BLaER1 treated with 17β-estradiol and CSF1 and Interleukin-3, amounts not matched to agents 10 nM and 100 nM (cell line): Measurements from ENCODE around the gene MSTN.
"Not testable (repeated sequence)": the region's sequence is repeated elsewhere in the genome, so short reads cannot be mapped to it uniquely, and the experiment has no call there.

Experiments
- H3K27ac ChIP-seq, 11 experiments: shearing (Covaris generic); formaldehyde crosslinking; 2 replicates each; pipeline ENCODE4 v1.8.1; 2022
- H3K27me3 ChIP-seq, 11 experiments: shearing (Covaris generic); formaldehyde crosslinking; 2 replicates each; pipeline ENCODE4 v1.8.1; 2022
- H3K36me3 ChIP-seq, 11 experiments: shearing (Covaris generic); formaldehyde crosslinking; 2 replicates each; pipeline ENCODE4 v1.8.1; 2022
- H3K4me1 ChIP-seq, 10 experiments: shearing (Covaris generic); formaldehyde crosslinking; 2 replicates each; pipeline ENCODE4 v1.8.1; 2022
- H3K4me2 ChIP-seq, 11 experiments: shearing (Covaris generic); formaldehyde crosslinking; 2 replicates each; pipeline ENCODE4 v1.8.1; 2022
- H3K4me3 ChIP-seq, 10 experiments: shearing (Covaris generic); formaldehyde crosslinking; 2 replicates each; pipeline ENCODE4 v1.8.1; 2022
- H3K9ac ChIP-seq, 11 experiments: shearing (Covaris generic); formaldehyde crosslinking; 2 replicates each; pipeline ENCODE4 v1.8.1; 2022
- H3K9me3 ChIP-seq, 11 experiments: shearing (Covaris generic); formaldehyde crosslinking; replicated peaks in 1 of 11; 2 replicates each; pipeline ENCODE4 v1.8.1; 2022
- H4K20me1 ChIP-seq, 11 experiments: shearing (Covaris generic); formaldehyde crosslinking; 2 replicates each; pipeline ENCODE4 v1.8.1; 2022
- Cebpa-rat ChIP-seq, 11 experiments: shearing (Covaris generic); IDR thresholded peaks; 2 replicates each; pipeline ENCODE4 v1.8.1; 2022

The MSTN gene

DNA sequence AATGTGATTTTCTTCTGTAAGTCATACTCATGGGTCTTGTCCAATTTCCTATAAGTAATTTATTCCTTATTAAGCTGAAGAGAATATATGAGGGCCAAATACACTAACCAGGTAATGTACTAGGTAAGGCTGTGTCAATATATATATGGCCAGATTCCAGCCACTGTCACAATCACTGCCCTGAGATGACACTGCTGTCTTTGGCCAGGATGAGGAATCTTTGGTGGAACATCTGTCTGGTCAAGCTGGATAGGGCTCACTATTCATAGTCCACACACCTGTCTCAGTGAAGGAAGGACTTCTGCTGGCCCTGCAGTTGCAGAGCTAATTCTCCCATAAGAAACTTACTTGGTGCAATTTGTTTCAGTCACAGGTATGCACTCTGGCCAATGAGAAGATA, 11.3 kb downstream of the MSTN start:
- Histone ChIP-seq H3K9me3 (no peaks in the 10 kb centered on the region), H3K9ac (no peak overlapping the region), H4K20me1 (no peaks in the 10 kb centered on the region), H3K4me2 (no peak overlapping the region), H3K36me3 (no peaks in the 10 kb centered on the region), H3K27me3 (no peaks in the 10 kb centered on the region), H3K4me1 (no peaks in the 10 kb centered on the region), H3K4me3 (no peak overlapping the region), H3K27ac (no peak overlapping the region)
- TF ChIP-seq Cebpa-rat (IDR thresholded peaks at IDR 0.05) = no peak

DNA sequence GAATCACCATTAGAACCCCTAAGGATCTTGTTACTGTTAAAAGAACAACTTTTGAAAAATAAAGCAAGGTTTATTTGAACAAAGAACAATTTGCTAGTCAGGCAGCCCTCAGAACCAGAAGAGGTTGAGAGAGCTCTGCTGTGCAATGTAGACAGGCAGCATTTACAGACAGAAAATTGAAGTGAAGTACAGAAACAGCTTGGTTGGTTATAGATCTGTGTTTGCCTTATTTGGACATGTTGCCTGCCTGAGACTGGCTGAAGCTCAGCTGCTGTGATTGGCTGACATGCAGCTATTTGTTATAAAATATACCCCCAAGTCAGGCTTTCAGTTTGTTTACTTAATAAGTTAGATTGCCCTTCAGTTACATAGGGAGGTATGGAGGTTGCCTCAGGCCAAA, 12.5 kb downstream of the MSTN start:
- TF ChIP-seq Cebpa-rat (IDR thresholded peaks at IDR 0.05) = no peak
- no peaks in the 10 kb centered on the region for H3K27me3 ChIP-seq
- H3K9ac ChIP-seq = no peak overlapping the region
- 0 out of 22 replicates have a peak, but pooled peaks cover 0 to 6% (median 0%) of the 10 kb centered on the region in 11 experiments for H3K9me3 ChIP-seq
- no peaks in the 10 kb centered on the region for H4K20me1 ChIP-seq
- no peaks in the 10 kb centered on the region for H3K36me3 ChIP-seq
- H3K4me1 ChIP-seq = no peaks in the 10 kb centered on the region
- no peak overlapping the region for H3K4me3 ChIP-seq
- no peak overlapping the region for H3K27ac ChIP-seq
- H3K4me2 ChIP-seq = no peak overlapping the region

DNA sequence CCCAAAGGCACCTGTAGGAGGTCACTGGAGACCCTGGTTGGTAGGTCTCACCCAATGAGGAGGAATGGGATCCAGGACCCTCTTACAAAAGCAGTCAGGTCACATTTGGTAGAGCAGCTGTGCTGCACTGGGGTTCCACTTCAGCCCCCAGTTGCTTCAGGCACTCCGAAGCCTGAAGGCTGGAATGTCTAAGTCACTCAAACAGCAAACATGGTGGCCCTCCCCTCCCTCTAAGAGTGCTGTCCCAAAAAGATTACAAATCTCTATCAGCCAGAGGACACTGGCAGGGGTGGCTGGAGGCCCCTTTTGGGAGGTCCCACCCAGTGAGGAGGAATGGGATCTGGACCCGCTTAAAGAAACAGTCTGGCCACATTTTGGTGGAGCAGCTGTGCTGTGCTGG, 17.7 kb downstream of the MSTN start:
- TF ChIP-seq Cebpa-rat (IDR thresholded peaks at IDR 0.05) = no peak
- 0 out of 22 replicates have a peak, but pooled peaks cover 0 to 6% (median 0%) of the 10 kb centered on the region in 11 experiments for H3K9me3 ChIP-seq
- no peaks in the 10 kb centered on the region for H3K27me3 ChIP-seq
- H3K4me2 ChIP-seq = no peak overlapping the region
- no peaks in the 10 kb centered on the region for H3K4me1 ChIP-seq
- no peak overlapping the region for H3K4me3 ChIP-seq
- no peak overlapping the region for H3K9ac ChIP-seq
- no peaks in the 10 kb centered on the region for H4K20me1 ChIP-seq
- H3K27ac ChIP-seq = no peak overlapping the region
- H3K36me3 ChIP-seq = no peaks in the 10 kb centered on the region

DNA sequence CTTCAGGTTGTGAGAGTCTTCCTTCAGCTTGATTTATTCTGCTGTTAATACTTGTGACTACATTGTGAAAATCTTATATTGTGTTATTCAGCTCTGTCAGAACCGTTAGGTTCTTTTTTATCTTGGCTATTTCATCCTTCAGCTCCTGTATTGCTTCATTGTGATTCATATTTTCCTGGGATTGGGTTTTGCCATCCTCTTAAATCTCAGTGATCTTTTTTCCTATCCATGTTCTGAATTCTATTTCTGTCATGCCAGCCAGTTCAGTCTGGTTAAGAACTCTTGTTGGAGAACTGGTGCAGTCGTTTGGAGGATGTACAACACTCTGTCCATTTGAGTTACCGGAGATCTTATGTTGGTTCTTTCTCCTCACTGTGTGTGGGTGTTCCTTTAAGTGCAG, 19.1 kb downstream of the MSTN start:
- Histone ChIP-seq H4K20me1 (no peaks in the 10 kb centered on the region), H3K27ac (no peak overlapping the region), H3K4me2 (no peak overlapping the region), H3K36me3 (no peaks in the 10 kb centered on the region), H3K4me1 (no peaks in the 10 kb centered on the region), H3K4me3 (no peak overlapping the region), H3K9me3 (0 out of 22 replicates have a peak, but pooled peaks cover 0 to 6% (median 0%) of the 10 kb centered on the region in 11 experiments), H3K9ac (no peak overlapping the region), H3K27me3 (no peaks in the 10 kb centered on the region)
- TF ChIP-seq Cebpa-rat (IDR thresholded peaks at IDR 0.05) = no peak

DNA sequence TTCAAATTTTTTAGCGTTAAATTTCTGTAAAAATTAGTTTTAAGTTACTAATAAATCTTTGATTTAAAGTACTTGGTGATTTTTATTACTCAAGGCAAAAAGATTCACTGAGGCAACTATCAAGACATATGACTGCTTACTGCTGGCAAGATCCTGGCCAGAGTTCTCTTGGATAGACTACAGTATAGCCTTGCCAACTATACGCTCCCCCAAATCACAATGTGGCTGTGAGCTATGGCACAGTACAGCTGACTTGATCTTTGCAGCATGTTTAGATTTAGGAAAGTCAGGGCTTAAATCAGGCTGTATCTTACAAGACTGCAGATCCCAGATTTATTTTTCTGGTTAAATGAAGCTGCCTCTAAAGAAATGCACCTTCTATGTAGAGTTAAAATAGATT, 26.5 kb downstream of the MSTN start:
- Histone ChIP-seq H4K20me1 (no peaks in the 10 kb centered on the region), H3K36me3 (no peaks in the 10 kb centered on the region), H3K4me1 (no peaks in the 10 kb centered on the region), H3K9me3 (no peaks in the 10 kb centered on the region), H3K4me3 (no peak overlapping the region), H3K27me3 (no peaks in the 10 kb centered on the region), H3K4me2 (no peak overlapping the region), H3K9ac (no peak overlapping the region), H3K27ac (no peak overlapping the region)
- TF ChIP-seq Cebpa-rat (IDR thresholded peaks at IDR 0.05) = no peak

DNA sequence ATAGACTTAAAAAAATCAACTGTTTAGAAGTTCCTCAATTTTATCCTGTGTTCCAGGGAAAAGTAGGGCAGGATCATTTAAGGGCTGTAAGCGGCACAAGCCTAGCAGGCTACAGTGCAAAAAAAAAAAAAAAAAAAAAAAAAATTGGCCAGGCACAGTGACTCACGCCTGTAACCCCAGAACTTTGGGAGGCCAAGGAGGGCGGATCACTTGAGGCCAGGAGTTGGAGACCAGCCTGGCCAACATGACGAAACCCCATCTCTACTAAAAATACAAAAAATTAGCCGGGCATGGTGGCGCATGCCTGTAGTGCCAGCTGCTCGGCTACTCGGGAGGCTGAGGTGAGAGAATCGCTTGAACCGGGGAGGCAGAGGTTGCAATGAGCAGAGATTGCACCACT, 28.1 kb downstream of the MSTN start:
- H3K9me3 ChIP-seq, H3K4me3 ChIP-seq, H3K36me3 ChIP-seq, H3K27me3 ChIP-seq, H3K27ac ChIP-seq, H3K4me1 ChIP-seq, H4K20me1 ChIP-seq, H3K4me2 ChIP-seq, H3K9ac ChIP-seq: not testable (repeated sequence)

DNA sequence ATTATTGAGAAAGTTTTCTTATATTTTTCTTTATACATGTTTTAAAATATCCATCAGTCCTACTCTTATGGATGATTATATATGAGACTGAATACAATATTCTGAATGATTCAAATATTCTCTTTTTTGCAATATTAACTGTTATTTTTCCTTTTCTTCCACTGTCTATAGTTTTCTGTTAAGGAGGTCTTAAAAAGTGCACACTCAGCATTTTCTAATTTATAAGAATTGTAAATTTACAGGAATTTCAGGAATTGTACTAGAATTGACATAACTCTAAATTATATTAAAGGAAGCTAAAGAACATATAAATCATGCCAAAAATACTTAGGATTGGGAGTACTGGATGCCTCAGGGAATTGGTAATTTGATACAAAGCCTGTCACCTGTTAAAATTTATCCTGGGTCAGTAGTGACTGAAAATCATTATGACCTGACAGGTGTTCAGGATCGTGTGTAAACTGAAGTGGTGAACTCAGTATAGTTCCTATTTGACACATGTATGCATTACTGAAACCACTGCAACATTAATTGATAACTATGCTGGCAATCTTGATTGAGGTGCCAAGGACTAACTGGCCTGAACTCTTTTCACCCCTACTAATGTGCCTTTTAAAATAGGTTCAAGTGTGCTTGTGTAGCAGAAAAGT, 30.4 kb downstream of the MSTN start:
- Histone ChIP-seq H3K4me2 (no peak overlapping the region), H4K20me1 (no peaks in the 10 kb centered on the region), H3K27ac (no peak overlapping the region), H3K27me3 (no peaks in the 10 kb centered on the region), H3K4me1 (no peaks in the 10 kb centered on the region), H3K9ac (no peak overlapping the region), H3K4me3 (no peak overlapping the region), H3K36me3 (no peaks in the 10 kb centered on the region), H3K9me3 (no peaks in the 10 kb centered on the region)
- no peak for TF ChIP-seq Cebpa-rat (IDR thresholded peaks at IDR 0.05)

DNA sequence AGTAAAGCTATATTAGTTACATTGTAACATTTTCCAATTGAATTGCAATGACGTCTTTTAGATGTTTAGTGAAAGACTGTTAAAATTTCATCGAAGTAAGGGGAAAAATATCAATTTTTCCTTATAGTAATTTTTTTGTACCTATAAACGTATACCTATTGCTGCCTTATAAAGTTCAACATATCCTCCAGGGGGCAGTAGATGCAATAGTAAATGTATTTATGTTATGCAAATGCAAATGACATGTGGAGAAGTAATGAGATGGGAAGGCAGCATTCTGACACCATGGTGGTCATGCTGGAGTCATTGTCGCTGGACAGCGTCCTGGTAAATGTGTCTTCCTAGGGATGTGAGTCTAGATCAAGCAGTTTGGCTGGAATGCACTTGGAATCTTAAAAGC, 38.7 kb downstream of the MSTN start:
- Histone ChIP-seq H3K9ac (no peak overlapping the region), H3K27me3 (no peaks in the 10 kb centered on the region), H3K4me3 (no peak overlapping the region), H3K36me3 (no peaks in the 10 kb centered on the region), H3K4me2 (no peak overlapping the region), H3K4me1 (no peaks in the 10 kb centered on the region), H3K27ac (no peak overlapping the region), H3K9me3 (peaks cover 0 to 5% (median 2%) of the 10 kb centered on the region in 11 experiments; a peak in 7 of 22 replicates), H4K20me1 (no peaks in the 10 kb centered on the region)
- TF ChIP-seq Cebpa-rat (IDR thresholded peaks at IDR 0.05) = no peak

DNA sequence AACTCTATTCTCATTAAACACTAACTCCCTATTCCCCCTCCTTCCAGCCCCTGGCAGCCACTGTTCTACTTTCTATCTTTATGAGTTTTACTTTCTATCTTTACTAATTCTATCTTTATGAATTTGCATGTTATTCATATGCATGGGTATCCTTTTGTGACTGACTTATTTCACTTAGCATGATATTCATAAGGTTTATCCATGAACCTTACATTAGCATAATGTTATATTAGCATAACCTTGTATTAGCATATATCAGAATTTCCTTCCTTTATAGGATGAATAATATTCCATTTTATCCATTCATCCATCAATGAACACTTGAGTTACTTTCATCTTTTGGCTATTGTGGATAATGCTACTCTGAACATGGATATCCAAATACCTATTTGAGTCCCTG, 41.8 kb downstream of the MSTN start:
- no peak for TF ChIP-seq Cebpa-rat (IDR thresholded peaks at IDR 0.05)
- Histone ChIP-seq H3K27ac (no peak overlapping the region), H3K36me3 (no peaks in the 10 kb centered on the region), H3K4me3 (no peak overlapping the region), H3K27me3 (no peaks in the 10 kb centered on the region), H3K9me3 (peaks cover 15 to 34% (median 23%) of the 10 kb centered on the region in 11 experiments), H3K4me2 (no peak overlapping the region), H3K9ac (no peak overlapping the region), H4K20me1 (no peaks in the 10 kb centered on the region), H3K4me1 (no peaks in the 10 kb centered on the region)

DNA sequence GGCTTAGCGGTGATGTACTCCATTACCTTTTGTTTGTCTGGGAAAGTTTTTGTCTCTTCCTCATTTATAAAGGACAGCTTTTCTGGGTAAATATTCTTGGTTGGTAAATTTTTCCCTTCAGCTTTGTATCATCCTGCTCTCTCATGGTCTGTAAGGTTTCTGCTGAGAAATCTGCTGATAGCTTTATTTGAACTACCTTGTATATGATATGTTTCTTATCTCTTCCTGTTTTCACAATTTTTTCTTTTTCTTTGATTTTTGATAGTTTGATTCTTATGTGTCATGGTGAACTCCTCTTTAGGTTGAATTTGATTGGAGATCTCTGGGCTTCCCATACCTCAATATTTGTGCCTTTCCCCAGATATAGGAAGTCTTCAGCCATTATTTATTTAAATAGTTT, 44.7 kb downstream of the MSTN start:
- Histone ChIP-seq H3K27ac (no peak overlapping the region), H3K36me3 (no peaks in the 10 kb centered on the region), H3K4me2 (no peak overlapping the region), H3K9ac (no peak overlapping the region), H3K4me3 (no peak overlapping the region), H3K27me3 (no peaks in the 10 kb centered on the region), H3K9me3 (peaks cover 31 to 48% (median 40%) of the 10 kb centered on the region in 11 experiments), H4K20me1 (no peaks in the 10 kb centered on the region), H3K4me1 (no peaks in the 10 kb centered on the region)
- no peak for TF ChIP-seq Cebpa-rat (IDR thresholded peaks at IDR 0.05)

DNA sequence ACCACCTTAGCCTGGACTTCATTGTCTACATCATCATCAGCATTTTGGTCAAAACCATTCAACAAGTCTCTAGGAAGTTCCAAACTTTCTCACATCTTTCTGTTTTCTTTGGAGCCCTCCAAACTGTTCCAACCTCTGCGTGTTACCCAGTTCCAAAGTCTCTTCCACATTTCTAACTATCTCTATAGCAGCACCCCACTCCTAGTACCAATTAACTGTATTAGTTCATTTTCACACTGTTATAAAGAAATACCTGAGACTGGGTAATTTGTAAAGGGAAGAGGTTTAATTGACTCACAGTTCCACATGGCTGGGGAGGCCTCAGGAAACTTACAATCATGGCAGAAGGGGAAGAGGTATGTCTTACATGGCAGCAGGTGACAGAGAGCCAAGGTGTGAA, 46.6 kb downstream of the MSTN start:
- H3K4me2 ChIP-seq, H3K27me3 ChIP-seq, H3K4me1 ChIP-seq, H3K4me3 ChIP-seq, H4K20me1 ChIP-seq, H3K27ac ChIP-seq, H3K9ac ChIP-seq, H3K36me3 ChIP-seq: not testable (repeated sequence)
- H3K9me3 ChIP-seq = peaks cover 31 to 48% (median 40%) of the 10 kb centered on the region in 11 experiments
